Body of pancreas (tissue), 4 donors: ENCODE measurements around the gene DDRGK1.

Experiments
- POLR2A ChIP-seq, 3 donors: fragments of 450-650 bp; IDR thresholded peaks; one replicate each; pipeline ENCODE4 v1.6.1; 2016; ENCODE audit warnings: antibody characterized with exemption in 3 of 3, mild to moderate bottlenecking in 2 of 3
- TF ChIP-seq, protein P1 (sequence below), 7 experiments: fragments of 450-650 bp in 4 of 7; fragments of 200-600 bp in 3 of 7; sonication (generic) in 3 of 7; IDR thresholded peaks; one replicate each; pipeline ENCODE4 v1.5.1; 2016 to 2019; ENCODE audit warnings: antibody characterized with exemption in 7 of 7

DNA sequence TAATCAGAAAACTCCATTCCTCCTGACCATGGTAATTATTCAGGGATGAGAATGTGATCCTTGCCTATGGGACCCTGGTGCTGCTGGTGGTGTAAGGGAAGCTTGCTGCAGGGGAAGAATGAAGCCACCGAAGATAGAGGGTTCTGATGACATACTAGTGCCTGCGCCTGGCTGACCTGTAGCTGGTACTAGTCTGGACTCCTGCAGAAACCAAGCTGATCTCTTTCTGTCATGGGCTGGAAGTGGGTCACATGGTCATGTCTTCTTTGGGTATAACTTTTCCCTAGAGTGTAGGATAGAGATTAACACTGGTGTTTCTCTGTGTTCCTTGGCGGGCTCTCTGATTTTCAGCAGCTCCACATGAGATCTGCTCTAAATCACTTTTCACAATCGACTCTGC lies 43.2 kb upstream of the DDRGK1 start:
- TF ChIP-seq POLR2A (IDR thresholded peaks at IDR 0.05) = no peak
- TF ChIP-seq, protein P1, sequence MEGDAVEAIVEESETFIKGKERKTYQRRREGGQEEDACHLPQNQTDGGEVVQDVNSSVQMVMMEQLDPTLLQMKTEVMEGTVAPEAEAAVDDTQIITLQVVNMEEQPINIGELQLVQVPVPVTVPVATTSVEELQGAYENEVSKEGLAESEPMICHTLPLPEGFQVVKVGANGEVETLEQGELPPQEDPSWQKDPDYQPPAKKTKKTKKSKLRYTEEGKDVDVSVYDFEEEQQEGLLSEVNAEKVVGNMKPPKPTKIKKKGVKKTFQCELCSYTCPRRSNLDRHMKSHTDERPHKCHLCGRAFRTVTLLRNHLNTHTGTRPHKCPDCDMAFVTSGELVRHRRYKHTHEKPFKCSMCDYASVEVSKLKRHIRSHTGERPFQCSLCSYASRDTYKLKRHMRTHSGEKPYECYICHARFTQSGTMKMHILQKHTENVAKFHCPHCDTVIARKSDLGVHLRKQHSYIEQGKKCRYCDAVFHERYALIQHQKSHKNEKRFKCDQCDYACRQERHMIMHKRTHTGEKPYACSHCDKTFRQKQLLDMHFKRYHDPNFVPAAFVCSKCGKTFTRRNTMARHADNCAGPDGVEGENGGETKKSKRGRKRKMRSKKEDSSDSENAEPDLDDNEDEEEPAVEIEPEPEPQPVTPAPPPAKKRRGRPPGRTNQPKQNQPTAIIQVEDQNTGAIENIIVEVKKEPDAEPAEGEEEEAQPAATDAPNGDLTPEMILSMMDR (IDR thresholded peaks at IDR 0.05) = no peak
